Ovary (tissue), 9 donors: ENCODE data around the gene BABAM2. TPM values are rescaled to one million over a fixed set of nuclear protein-coding genes. Genes with fewer than 3 reads are reported as not detected.

ENCODE experiments used
- DNase-seq, 5 donors: peaks; one replicate each; pipeline ENCODE4 v3.0.0-alpha.2; 2019 to 2020
- H3K27ac ChIP-seq, 2 donors: fragments of 200-600 bp; one replicate each; pipeline versions ENCODE4 v1.5.1 to v1.8.0; 2019 to 2022
- H3K27me3 ChIP-seq: fragments of 200-600 bp; one replicate; pipeline ENCODE4 v1.8.0; 2022
- H3K36me3 ChIP-seq: fragments of 200-600 bp; sonication (generic); one replicate; pipeline ENCODE4 v1.5.1; 2019
- H3K4me1 ChIP-seq: one replicate; pipeline ENCODE4 v1.8.1; 2013; ENCODE audit warnings: mild to moderate bottlenecking, moderate library complexity; ENCODE audit not compliant: insufficient read depth
- H3K4me3 ChIP-seq: fragments of 200-600 bp; sonication (generic); one replicate; pipeline ENCODE4 v1.5.1; 2017
- H3K9me3 ChIP-seq, 2 donors: fragments of 200-600 bp in 1 of 2; sonication (generic) in 1 of 2; one replicate each; pipeline versions ENCODE4 v1.5.1 to v1.8.1; 2013 to 2019; ENCODE audit warnings: mild to moderate bottlenecking in 1 of 2, moderate library complexity in 1 of 2
- EP300 ChIP-seq: sonication (generic); formaldehyde crosslinking; IDR thresholded peaks from one replicate; pipeline ENCODE4 v1.6.1; 2017; ENCODE audit warnings: antibody characterized with exemption
- POLR2A ChIP-seq: fragments of 450-650 bp; IDR thresholded peaks from one replicate; pipeline ENCODE4 v1.6.1; 2017; ENCODE audit warnings: antibody characterized with exemption, mild to moderate bottlenecking, moderate library complexity
- whole genome bisulfite sequencing, 3 donors: extraction: QIAGEN DNeasy Blood & Tissue Kit in 1 of 3; methylation state at CpG; one replicate each; pipeline versions ENCODE4 v1.1.5 to v1.1.7; 2013 to 2017; 5-methylcytosine and 5-hydroxymethylcytosine counted together
- intact Hi-C, 4 donors: fragments of 100-400 bp; cut with DNase I; formaldehyde crosslinking; loops; one replicate each; pipeline versions ENCODE4 v1.11.0 to v1.15.1; 2022 to 2023
- polyA plus RNA-seq, 2 donors: library from polyadenylated mRNA; stranded (reverse); fragments of 200-250 nt in 1 of 2; fragments of 350-450 nt in 1 of 2; fragmentation: Illumina TruSeq in 1 of 2; extraction: RNeasy Lipid Tissue Mini Kit (QIAGEN cat#74804) in 1 of 2; gene quantifications; one replicate each; pipeline ENCODE4 v1.2.3, GENCODE V29; 2013 to 2014
- total RNA-seq, 7 donors: library from RNA; depleted of rRNA in 2 of 7; stranded (reverse); fragments of >200 nt in 2 of 7; fragmentation: NEBNext Ultra II Directional in 3 of 7; extraction: Animal tissue kit (Norgen Biotek cat#: 25700) in 3 of 7; gene quantifications; one replicate each; pipeline versions ENCODE4 v1.1.0 to v1.2.4, GENCODE V29; 2016 to 2023
- TF ChIP-seq, protein P1 (sequence below), 3 donors: fragments of 450-650 bp in 2 of 3; fragments of 200-600 bp in 1 of 3; IDR thresholded peaks; one replicate each; pipeline versions ENCODE4 v1.5.1 to v1.8.0; 2016 to 2022; ENCODE audit warnings: antibody characterized with exemption in 3 of 3, mild to moderate bottlenecking in 1 of 3
- donor health status: DM: no; HTN: no; CAD: no; lungs with moderate emphysema.
- donor health status: DM: no; HTN: no; CAD: no.
- donor health status: Bipolar disorder and iron deficiency.
- donor health status: DM: yes; HTN: yes; CAD: no.
- donor health status: DM: no; HTN: no; CAD: no.
- donor health status: DM: yes; HTN: yes; CAD: no.

The BABAM2 gene
- total and polyA plus RNA-seq, 9 donors = 22.0 to 96.7 (median 46.8) TPM

DNA sequence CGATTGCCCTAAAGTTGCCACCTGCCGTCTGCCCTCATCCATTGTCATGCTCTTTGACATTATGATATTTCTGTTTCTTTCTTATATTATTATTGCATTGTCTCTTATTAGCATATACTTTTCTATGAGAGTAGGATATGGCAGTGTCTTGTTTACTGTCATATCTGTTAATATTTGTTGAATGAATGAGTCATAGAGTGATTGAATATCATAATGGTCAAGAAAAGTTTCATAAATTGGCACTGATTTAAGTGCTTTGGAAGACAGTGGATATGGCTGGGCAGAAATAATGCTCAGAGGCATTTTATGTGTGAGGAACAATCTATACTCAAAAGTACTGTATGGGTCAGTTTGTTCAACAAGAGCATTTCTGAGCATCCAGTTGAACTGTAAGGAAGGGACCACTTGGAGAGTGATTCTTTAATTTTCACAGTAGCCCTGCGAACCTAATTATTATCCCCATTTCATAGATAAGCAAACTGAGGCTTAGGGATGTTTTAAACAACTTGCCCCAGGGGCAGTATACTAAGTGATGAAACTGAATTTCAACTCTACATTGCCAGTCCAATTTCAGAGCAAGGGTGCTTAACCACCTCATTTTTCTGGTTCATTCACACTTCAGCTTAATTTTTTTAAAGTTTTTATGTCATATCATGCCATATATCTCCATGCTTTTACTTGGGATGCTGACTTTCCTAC, 326.7 kb downstream of the BABAM2 start:
- Histone ChIP-seq H3K9me3 (no peaks in the 10 kb centered on the region), H3K27me3 (no peaks in the 10 kb centered on the region), H3K4me1 (peaks cover 4% of the 10 kb centered on the region), H3K27ac (no peak overlapping the region), H3K4me3 (no peak overlapping the region), H3K36me3 (no peaks in the 10 kb centered on the region)
- intact Hi-C loops = loop anchor here in 1 of 4 donors (10.0 kb wide), 1 partner anchor 52 kb away; no protein-coding TSS in a partner anchor
- no peak for DNase-seq
- 95% methylated on average over 3 of the region's 3 CpGs for WGBS, 3 donors
- TF ChIP-seq POLR2A (no peak), EP300 (no peak)
- TF ChIP-seq, protein P1, sequence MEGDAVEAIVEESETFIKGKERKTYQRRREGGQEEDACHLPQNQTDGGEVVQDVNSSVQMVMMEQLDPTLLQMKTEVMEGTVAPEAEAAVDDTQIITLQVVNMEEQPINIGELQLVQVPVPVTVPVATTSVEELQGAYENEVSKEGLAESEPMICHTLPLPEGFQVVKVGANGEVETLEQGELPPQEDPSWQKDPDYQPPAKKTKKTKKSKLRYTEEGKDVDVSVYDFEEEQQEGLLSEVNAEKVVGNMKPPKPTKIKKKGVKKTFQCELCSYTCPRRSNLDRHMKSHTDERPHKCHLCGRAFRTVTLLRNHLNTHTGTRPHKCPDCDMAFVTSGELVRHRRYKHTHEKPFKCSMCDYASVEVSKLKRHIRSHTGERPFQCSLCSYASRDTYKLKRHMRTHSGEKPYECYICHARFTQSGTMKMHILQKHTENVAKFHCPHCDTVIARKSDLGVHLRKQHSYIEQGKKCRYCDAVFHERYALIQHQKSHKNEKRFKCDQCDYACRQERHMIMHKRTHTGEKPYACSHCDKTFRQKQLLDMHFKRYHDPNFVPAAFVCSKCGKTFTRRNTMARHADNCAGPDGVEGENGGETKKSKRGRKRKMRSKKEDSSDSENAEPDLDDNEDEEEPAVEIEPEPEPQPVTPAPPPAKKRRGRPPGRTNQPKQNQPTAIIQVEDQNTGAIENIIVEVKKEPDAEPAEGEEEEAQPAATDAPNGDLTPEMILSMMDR (IDR thresholded peaks at IDR 0.05) = no peak

DNA sequence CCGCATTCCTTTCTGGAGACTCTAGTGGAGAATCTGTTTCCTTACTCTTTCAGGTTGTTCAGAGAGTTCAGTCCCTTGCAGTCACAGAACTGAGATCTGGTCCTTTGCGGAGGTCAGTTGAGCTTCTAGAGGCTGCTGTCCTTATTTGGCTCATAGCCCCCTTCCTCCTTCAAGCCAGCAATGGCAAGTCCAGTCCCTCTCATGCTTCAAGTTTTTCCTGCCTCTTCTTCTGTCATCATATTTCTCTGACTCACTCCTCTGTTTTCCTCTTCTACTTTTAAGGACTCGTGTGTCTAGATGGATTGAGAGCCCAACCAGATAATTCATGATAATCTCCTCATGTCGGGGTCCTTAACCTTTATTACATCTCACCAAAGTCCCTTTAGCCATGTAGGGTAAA, 328.6 kb downstream of the BABAM2 start:
- H3K27ac ChIP-seq = no peak overlapping the region
- H3K4me1 ChIP-seq = peaks cover 4% of the 10 kb centered on the region
- DNase-seq = no peak
- no peaks in the 10 kb centered on the region for H3K27me3 ChIP-seq
- H3K36me3 ChIP-seq = no peaks in the 10 kb centered on the region
- H3K9me3 ChIP-seq = no peaks in the 10 kb centered on the region
- TF ChIP-seq POLR2A (no peak), EP300 (no peak)
- TF ChIP-seq, protein P1 (IDR thresholded peaks at IDR 0.05) = no peak
- H3K4me3 ChIP-seq = no peak overlapping the region
- intact Hi-C loops = loop anchor here in 1 of 4 donors (10.0 kb wide), 1 partner anchor 54 kb away; no protein-coding TSS in a partner anchor
- WGBS, 3 donors = 67 to 75% (median 72%) methylated on average over 4 of the region's 4 CpGs

DNA sequence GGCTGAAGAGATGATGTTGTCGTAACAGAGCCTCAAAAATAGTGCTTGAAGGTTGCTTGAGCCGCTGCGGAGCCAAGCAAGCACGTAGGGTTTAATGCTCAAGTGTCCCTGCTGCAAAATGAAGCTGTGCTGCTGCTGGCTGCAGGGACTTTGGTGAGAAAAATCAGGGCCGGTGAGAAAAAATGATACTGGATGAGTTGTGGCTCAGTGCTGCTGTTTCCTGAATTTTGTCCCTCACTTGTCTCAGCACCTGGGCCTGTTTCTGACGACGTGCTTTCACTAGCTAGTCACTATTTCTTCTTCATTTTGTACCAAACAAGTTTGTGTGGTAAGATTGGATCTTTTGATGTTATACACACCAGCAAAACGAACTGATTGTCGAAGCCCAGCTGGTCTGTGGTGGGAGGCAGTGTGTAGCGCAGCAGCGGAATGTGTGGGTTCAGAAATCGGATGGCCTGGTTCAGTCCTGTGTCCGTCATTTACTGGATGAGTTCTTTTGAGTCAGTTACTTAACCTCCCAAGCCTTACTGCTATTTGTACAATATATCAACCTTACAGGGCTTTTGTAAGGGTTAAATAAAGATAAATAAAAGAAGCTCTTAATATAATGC, 329.3 kb downstream of the BABAM2 start:
- no peak for TF ChIP-seq EP300
- TF ChIP-seq, protein P1 (IDR thresholded peaks at IDR 0.05) = no peak
- no peak for TF ChIP-seq POLR2A
- no peak overlapping the region for H3K4me3 ChIP-seq
- H3K9me3 ChIP-seq = no peaks in the 10 kb centered on the region
- DNase-seq = no peak
- intact Hi-C loops = loop anchor here in 1 of 4 donors (10.0 kb wide), 1 partner anchor 55 kb away; no protein-coding TSS in a partner anchor
- H3K27me3 ChIP-seq = no peaks in the 10 kb centered on the region
- H3K4me1 ChIP-seq = peaks cover 8% of the 10 kb centered on the region
- no peaks in the 10 kb centered on the region for H3K36me3 ChIP-seq
- WGBS, 3 donors = 30 to 46% (median 37%) methylated on average over 13 of the region's 13 CpGs
- no peak overlapping the region for H3K27ac ChIP-seq

DNA sequence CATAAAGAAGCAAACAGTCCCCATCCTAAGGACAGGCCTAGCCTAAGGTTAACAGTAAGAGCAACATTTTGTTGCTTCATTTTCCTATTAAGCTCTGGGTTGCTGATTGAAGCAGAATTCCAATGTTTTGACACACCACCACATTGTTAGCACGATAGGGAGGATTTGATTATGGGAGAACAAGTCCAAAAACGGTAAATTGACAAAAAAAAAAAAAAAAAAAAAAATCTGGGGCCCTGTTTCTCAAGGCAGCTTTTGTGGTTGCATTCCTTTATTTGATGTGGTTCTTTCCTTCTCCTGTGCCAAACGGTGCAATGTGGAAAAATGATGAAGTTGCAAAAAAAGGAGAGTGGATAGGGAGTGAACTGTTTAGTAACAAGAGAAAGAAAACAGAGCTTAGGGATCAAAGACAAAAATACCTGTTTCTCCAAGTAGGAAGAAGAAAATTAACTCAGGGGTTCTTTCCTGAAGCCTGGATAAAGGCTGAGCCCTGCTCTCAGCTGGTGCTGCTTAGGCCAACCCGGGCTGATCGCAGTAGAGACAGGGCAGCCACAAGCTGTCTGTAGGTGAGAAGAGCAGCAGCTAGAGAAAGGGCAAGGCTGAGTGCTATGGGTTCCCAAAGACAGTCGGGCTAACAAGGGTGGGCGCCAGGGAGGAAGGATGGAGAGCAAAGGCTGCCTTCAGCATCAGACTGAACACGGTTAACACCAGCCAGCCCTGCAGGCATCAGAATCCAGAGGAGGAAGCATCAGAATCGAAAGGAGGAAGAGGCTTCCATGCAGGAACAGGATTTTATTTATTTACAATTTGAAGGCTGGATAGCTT, 334.3 kb downstream of the BABAM2 start:
- WGBS, 3 donors = 12 to 22% (median 14%) methylated on average over 9 of the region's 9 CpGs
- no peak overlapping the region for H3K4me3 ChIP-seq
- peak overlapping the region; percentile 51 to 56 for H3K27ac ChIP-seq
- no peaks in the 10 kb centered on the region for H3K9me3 ChIP-seq
- TF ChIP-seq POLR2A = no peak
- TF ChIP-seq, protein P1 (IDR thresholded peaks at IDR 0.05) = no peak
- TF ChIP-seq EP300 = no peak
- H3K27me3 ChIP-seq = no peaks in the 10 kb centered on the region
- no peaks in the 10 kb centered on the region for H3K36me3 ChIP-seq
- DNase-seq = peak in 2 of 5 donors; percentile 18 to 45
- peaks cover 11% of the 10 kb centered on the region for H3K4me1 ChIP-seq
- intact Hi-C loops = no loop called here
